Endothelial cell of umbilical vein (primary cell): ENCODE measurements around the gene ZNF132. TPM values are rescaled to one million over a fixed set of nuclear protein-coding genes. Genes with fewer than 3 reads are reported as not detected.

Experiments used
- BruUV-seq: library from RNA; stranded (reverse); fragments of 400-500 nt; replicated peaks from 2 replicates; lab custom pipeline; 2021; lab: Mats Ljungman, UMichigan
- CTCF ChIA-PET: fragments of 300-600, 350-600 bp; sonication (Branson Sonifier 250); formaldehyde crosslinking; loops from one replicate; lab custom pipeline; 2021; ENCODE audit warnings: antibody characterized with exemption, inconsistent platforms; lab: Charles Lee
- POLR2A ChIA-PET: fragments of 300-600, 350-600 bp; sonication (Branson Sonifier 250); formaldehyde crosslinking; loops from one replicate; lab custom pipeline; 2021; ENCODE audit warnings: antibody characterized with exemption, inconsistent platforms; lab: Charles Lee
- DNase-seq: peaks from one replicate; pipeline ENCODE4 v3.0.0-alpha.2; 2011; ENCODE audit warnings: low read depth, low spot score
- FAIRE-seq: peaks from 2 replicates; lab custom pipeline; 2011; peaks lifted over from hg19 to GRCh38; lab: Jason Lieb, UNC
- H2AFZ ChIP-seq: 2 replicates; pipeline ENCODE4 v1.6.0; 2012; ENCODE audit warnings: low read depth, low read length, control low read depth, inconsistent platforms
- H3K27ac ChIP-seq: 2 replicates; pipeline ENCODE4 v1.5.1; 2011; ENCODE audit warnings: low read depth, mild to moderate bottlenecking, control low read depth, low read length, moderate library complexity; ENCODE audit not compliant: insufficient read depth
- H3K27me3 ChIP-seq, 2 experiments: 2 replicates each; pipeline versions ENCODE4 v1.6.0 to v1.6.1; 2011; ENCODE audit warnings: low read length in 2 of 2, mixed read lengths in 1 of 2; ENCODE audit not compliant: control insufficient read depth in 2 of 2, insufficient read depth in 2 of 2
- H3K36me3 ChIP-seq, 2 experiments: 2 replicates in 1 of 2; 3 replicates in 1 of 2; pipeline ENCODE4 v1.5.1; 2011; ENCODE audit warnings: low read length in 2 of 2, mild to moderate bottlenecking in 1 of 2, moderate library complexity in 1 of 2; ENCODE audit not compliant: control insufficient read depth in 2 of 2, insufficient read depth in 2 of 2; ENCODE audit errors: extremely low read depth in 1 of 2
- H3K4me1 ChIP-seq: 3 replicates; pipeline ENCODE4 v1.5.1; 2011; ENCODE audit warnings: mild to moderate bottlenecking, low read length; ENCODE audit not compliant: control insufficient read depth, insufficient read depth; ENCODE audit errors: extremely low read depth
- H3K4me2 ChIP-seq: 2 replicates; pipeline ENCODE4 v1.6.1; 2011; ENCODE audit warnings: low read length, control low read depth, mixed read lengths; ENCODE audit not compliant: insufficient read depth
- H3K4me3 ChIP-seq, 3 experiments: fragments of 200-600 bp in 1 of 3; sonication (generic), shearing (Covaris generic) in 1 of 3; replicated peaks in 1 of 3; 2 replicates each; pipeline ENCODE4 v1.5.1; 2011 to 2016; ENCODE audit warnings: control low read depth in 3 of 3, low read length in 3 of 3, mild to moderate bottlenecking in 2 of 3, inconsistent platforms in 1 of 3, low read depth in 1 of 3, moderate library complexity in 1 of 3; ENCODE audit not compliant: insufficient read depth in 1 of 3
- H3K79me2 ChIP-seq: 2 replicates; pipeline ENCODE4 v1.6.0; 2012; ENCODE audit warnings: low read length, inconsistent platforms; ENCODE audit not compliant: control insufficient read depth, insufficient read depth
- H3K9ac ChIP-seq: replicated peaks from 2 replicates; pipeline ENCODE3; 2011; ENCODE audit warnings: low read length, control low read depth; ENCODE audit not compliant: insufficient read depth; ENCODE audit errors: extremely low read depth
- H3K9me1 ChIP-seq: replicated peaks from 3 replicates; pipeline ENCODE4 v1.6.0; 2011; ENCODE audit warnings: mild to moderate bottlenecking, low read length; ENCODE audit not compliant: control insufficient read depth, insufficient read depth; ENCODE audit errors: extremely low read depth
- H3K9me3 ChIP-seq: replicated peaks from 2 replicates; pipeline ENCODE4 v1.5.1; 2012; ENCODE audit warnings: low read length, inconsistent platforms; ENCODE audit not compliant: control insufficient read depth, insufficient read depth
- H4K20me1 ChIP-seq: replicated peaks from 2 replicates; pipeline ENCODE3; 2011; ENCODE audit warnings: mild to moderate bottlenecking, low read length; ENCODE audit not compliant: control insufficient read depth, insufficient read depth; ENCODE audit errors: extremely low read depth
- EZH2 ChIP-seq: IDR thresholded peaks from 2 replicates; pipeline ENCODE4 v1.6.1; 2012; ENCODE audit warnings: borderline replicate concordance, low read depth, mild to moderate bottlenecking, moderate library complexity, low read length, inconsistent platforms; ENCODE audit not compliant: severe bottlenecking
- FOS ChIP-seq: IDR thresholded peaks from 2 replicates; pipeline ENCODE4 v1.6.1; 2011; ENCODE audit warnings: mild to moderate bottlenecking, low read length, moderate library complexity, borderline replicate concordance; ENCODE audit not compliant: insufficient read depth
- GATA2 ChIP-seq: IDR thresholded peaks from 2 replicates; pipeline ENCODE4 v1.7.0; 2011; ENCODE audit warnings: low read depth, mild to moderate bottlenecking, moderate library complexity, mixed read lengths, low read length; ENCODE audit not compliant: insufficient read length, insufficient read depth
- JUN ChIP-seq: IDR thresholded peaks from 2 replicates; pipeline ENCODE4 v1.6.1; 2011; ENCODE audit warnings: borderline replicate concordance, low read depth; ENCODE audit not compliant: insufficient read length, insufficient read depth
- MYC ChIP-seq: IDR thresholded peaks from one replicate; pipeline ENCODE4 v1.6.1; 2011; ENCODE audit warnings: mild to moderate bottlenecking, low read depth, low read length
- POLR2A ChIP-seq: IDR thresholded peaks from 2 replicates; pipeline ENCODE4 v1.6.1; 2012; ENCODE audit warnings: low read depth, mild to moderate bottlenecking, control low read depth, low read length
- POLR2AphosphoS5 ChIP-seq: IDR thresholded peaks from 2 replicates; pipeline ENCODE4 v1.6.1; 2012; ENCODE audit warnings: low read depth, mild to moderate bottlenecking, control low read depth, low read length, moderate library complexity; ENCODE audit not compliant: insufficient read depth
- dilution Hi-C: fragments of 300-500 bp; cut with MboI; formaldehyde crosslinking; loops from one replicate; pipeline ENCODE4 v1.15.0; 2019; ENCODE audit warnings: low sequenced_read_pairs; ENCODE audit not compliant: extremely low pct_ligation_motif_present
- intact Hi-C: fragments of 100-400 bp; cut with micrococcal nuclease; formaldehyde crosslinking; loops from one replicate; pipeline ENCODE4 v1.10.0; 2022
- polyA plus RNA-seq, 4 experiments: library from polyadenylated mRNA; depleted of rRNA in 3 of 4; stranded (reverse) in 3 of 4; unstranded in 1 of 4; fragments of >200 nt; gene quantifications; 2 replicates each; pipeline versions ENCODE4 v1.2.1 to v1.2.3, GENCODE V29; 2011 to 2012; ENCODE audit warnings: missing spikeins in 1 of 4
- total RNA-seq: library from RNA; stranded (reverse); gene quantifications from 2 replicates; pipeline ENCODE4 v1.2.3, GENCODE V29; 2021
- TF ChIP-seq, protein P1 (sequence below): IDR thresholded peaks from 2 replicates; pipeline ENCODE4 v1.6.1; 2011; ENCODE audit not compliant: insufficient read depth, insufficient read length
- TF ChIP-seq, protein P2 (sequence below), 2 donors: IDR thresholded peaks; 1 replicate in 1 of 2; 2 replicates in 1 of 2; pipeline ENCODE4 v1.5.1; 2011; ENCODE audit warnings: low read length in 2 of 2, mild to moderate bottlenecking in 2 of 2, moderate library complexity in 2 of 2, control low read depth in 1 of 2, inconsistent platforms in 1 of 2, low read depth in 1 of 2; ENCODE audit not compliant: insufficient read depth in 1 of 2; ENCODE audit errors: extremely low read depth in 1 of 2

The ZNF132 gene
- total and polyA plus RNA-seq, 2 donors (not counting 3 experiments of a cell fraction or from before 2014, with no cell fraction given), result 0.54 to 4.2 TPM

DNA sequence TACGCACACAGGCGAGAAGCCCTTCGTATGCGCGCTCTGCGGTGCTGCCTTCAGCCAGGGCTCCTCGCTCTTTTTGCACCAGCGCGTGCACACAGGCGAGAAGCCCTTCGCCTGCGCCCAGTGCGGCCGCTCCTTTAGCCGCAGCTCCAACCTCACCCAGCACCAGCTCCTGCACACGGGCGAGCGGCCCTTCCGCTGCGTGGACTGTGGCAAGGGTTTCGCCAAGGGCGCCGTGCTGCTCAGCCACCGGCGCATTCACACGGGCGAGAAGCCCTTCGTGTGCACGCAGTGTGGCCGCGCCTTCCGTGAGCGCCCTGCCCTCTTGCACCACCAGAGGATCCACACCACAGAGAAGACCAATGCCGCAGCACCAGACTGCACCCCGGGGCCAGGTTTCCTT, 16.2 kb upstream of the ZNF132 start:
- Histone ChIP-seq H3K79me2 (no peaks in the 10 kb centered on the region), H3K27ac (no peak overlapping the region), H3K36me3 (peaks cover 0 to 12% of the 10 kb centered on the region in 2 experiments), H3K27me3 (no peaks in the 10 kb centered on the region), H3K4me2 (no peak overlapping the region), H3K4me3 (no peak overlapping the region), H3K9me1 (no peaks in the 10 kb centered on the region), H4K20me1 (no peaks in the 10 kb centered on the region), H3K4me1 (peaks cover 1% of the 10 kb centered on the region), H3K9ac (no peak overlapping the region), H3K9me3 (no peaks in the 10 kb centered on the region), H2AFZ (no peak overlapping the region)
- TF ChIP-seq, protein P1, sequence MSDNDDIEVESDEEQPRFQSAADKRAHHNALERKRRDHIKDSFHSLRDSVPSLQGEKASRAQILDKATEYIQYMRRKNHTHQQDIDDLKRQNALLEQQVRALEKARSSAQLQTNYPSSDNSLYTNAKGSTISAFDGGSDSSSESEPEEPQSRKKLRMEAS, result no peak
- no peak for TF ChIP-seq POLR2AphosphoS5
- TF ChIP-seq GATA2, result no peak
- DNase-seq, result no peak
- CTCF ChIA-PET, result no interaction called here
- POLR2A ChIA-PET, result no interaction called here
- intact Hi-C loops, result no loop called here
- FAIRE-seq, result no peak
- dilution Hi-C loops, result no loop called here
- no TSS peak for BruUV-seq

DNA sequence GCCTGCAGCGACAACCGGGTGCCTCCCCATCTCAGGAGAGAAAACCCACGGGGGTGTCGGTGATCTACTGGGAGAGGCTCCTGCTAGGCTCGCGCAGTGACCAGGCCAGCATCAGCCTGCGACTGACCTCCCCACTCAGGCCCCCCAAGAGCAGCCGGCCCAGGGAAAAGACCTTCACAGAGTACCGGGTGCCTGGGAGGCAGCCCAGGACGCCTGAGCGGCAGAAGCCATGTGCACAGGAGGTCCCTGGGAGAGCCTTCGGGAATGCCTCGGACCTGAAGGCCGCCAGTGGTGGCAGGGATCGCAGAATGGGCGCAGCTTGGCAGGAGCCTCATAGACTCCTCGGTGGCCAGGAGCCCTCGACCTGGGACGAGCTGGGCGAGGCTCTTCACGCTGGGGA, 15.4 kb upstream of the ZNF132 start:
- Histone ChIP-seq H3K4me1 (peaks cover 3% of the 10 kb centered on the region), H3K27ac (no peak overlapping the region), H3K9ac (no peak overlapping the region), H3K4me2 (no peak overlapping the region), H3K9me3 (no peaks in the 10 kb centered on the region), H3K36me3 (peaks cover 0 to 12% of the 10 kb centered on the region in 2 experiments), H3K79me2 (no peaks in the 10 kb centered on the region), H3K27me3 (no peaks in the 10 kb centered on the region), H2AFZ (no peak overlapping the region), H3K9me1 (no peaks in the 10 kb centered on the region), H3K4me3 (no peak overlapping the region), H4K20me1 (no peaks in the 10 kb centered on the region)
- BruUV-seq, result no TSS peak
- TF ChIP-seq EZH2, result no peak
- TF ChIP-seq POLR2AphosphoS5, result no peak
- TF ChIP-seq MYC, result no peak
- TF ChIP-seq FOS, result no peak
- no peak for TF ChIP-seq GATA2
- TF ChIP-seq POLR2A, result no peak
- TF ChIP-seq, protein P2, sequence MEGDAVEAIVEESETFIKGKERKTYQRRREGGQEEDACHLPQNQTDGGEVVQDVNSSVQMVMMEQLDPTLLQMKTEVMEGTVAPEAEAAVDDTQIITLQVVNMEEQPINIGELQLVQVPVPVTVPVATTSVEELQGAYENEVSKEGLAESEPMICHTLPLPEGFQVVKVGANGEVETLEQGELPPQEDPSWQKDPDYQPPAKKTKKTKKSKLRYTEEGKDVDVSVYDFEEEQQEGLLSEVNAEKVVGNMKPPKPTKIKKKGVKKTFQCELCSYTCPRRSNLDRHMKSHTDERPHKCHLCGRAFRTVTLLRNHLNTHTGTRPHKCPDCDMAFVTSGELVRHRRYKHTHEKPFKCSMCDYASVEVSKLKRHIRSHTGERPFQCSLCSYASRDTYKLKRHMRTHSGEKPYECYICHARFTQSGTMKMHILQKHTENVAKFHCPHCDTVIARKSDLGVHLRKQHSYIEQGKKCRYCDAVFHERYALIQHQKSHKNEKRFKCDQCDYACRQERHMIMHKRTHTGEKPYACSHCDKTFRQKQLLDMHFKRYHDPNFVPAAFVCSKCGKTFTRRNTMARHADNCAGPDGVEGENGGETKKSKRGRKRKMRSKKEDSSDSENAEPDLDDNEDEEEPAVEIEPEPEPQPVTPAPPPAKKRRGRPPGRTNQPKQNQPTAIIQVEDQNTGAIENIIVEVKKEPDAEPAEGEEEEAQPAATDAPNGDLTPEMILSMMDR (IDR thresholded peaks at IDR 0.05; ENCODE audit: extremely low read depth in 1 of 2, insufficient read depth in 1 of 2, low read depth in 1 of 2, low read length in 2 of 2), result no peak
- TF ChIP-seq, protein P1, result no peak
- no peak for TF ChIP-seq JUN
- ChIA-PET POLR2A (no interaction called here), CTCF (no interaction called here)
- intact Hi-C loops (no loop called here), dilution Hi-C loops (no loop called here)
- DNase-seq (no peak), FAIRE-seq (no peak)
